ENCODE data around the gene PPM1M. TPM values are rescaled to one million over a fixed set of nuclear protein-coding genes. Genes with fewer than 3 reads are reported as not detected.

The PPM1M gene
- total RNA-seq, 4 donors from 2014 or later = 2.0 to 8.4 (median 6.2) TPM

DNA sequence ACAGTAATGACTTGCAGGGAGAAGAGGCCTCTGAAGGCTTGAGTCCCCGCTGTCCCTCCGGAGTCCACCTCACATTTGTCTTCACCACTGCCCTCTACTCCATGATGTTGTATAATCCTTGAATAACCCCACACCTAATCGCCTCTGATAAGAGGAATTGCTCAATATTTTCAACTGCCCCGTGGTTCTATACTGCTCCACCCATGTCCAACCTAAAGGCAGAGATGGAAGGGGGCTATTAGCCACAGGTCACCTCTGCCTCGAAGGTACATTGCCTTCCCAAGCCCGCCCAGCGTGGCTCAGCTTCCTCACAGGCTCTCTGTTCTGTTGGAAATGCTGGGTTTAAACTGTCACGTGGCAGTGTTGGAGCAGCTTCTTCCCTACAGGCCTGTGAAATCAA, 32.6 kb upstream of the PPM1M start:
- in situ Hi-C loops (cut with MboI; ENCODE audit: low pct_ligation_motif_present in 1 of 4, low pct_unique_long_range_greater_than_20kb in 1 of 4, low sequenced_read_pairs in 3 of 4) = no loop called here
- no peak overlapping the region for H3K4me3 ChIP-seq
- no peak for DNase-seq
- H3K27me3 ChIP-seq = no peaks in the 10 kb centered on the region
- intact Hi-C loops (cut with DNase I; ENCODE audit: low total_unique reads) = no loop called here
- no peaks in the 10 kb centered on the region for H3K9me3 ChIP-seq
- no peak for TF ChIP-seq EP300 (IDR thresholded peaks at IDR 0.05; ENCODE audit: low read depth)
- TF ChIP-seq, protein P1, sequence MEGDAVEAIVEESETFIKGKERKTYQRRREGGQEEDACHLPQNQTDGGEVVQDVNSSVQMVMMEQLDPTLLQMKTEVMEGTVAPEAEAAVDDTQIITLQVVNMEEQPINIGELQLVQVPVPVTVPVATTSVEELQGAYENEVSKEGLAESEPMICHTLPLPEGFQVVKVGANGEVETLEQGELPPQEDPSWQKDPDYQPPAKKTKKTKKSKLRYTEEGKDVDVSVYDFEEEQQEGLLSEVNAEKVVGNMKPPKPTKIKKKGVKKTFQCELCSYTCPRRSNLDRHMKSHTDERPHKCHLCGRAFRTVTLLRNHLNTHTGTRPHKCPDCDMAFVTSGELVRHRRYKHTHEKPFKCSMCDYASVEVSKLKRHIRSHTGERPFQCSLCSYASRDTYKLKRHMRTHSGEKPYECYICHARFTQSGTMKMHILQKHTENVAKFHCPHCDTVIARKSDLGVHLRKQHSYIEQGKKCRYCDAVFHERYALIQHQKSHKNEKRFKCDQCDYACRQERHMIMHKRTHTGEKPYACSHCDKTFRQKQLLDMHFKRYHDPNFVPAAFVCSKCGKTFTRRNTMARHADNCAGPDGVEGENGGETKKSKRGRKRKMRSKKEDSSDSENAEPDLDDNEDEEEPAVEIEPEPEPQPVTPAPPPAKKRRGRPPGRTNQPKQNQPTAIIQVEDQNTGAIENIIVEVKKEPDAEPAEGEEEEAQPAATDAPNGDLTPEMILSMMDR (IDR thresholded peaks at IDR 0.05) = no peak
- TF ChIP-seq POLR2AphosphoS5 (IDR thresholded peaks at IDR 0.05) = no peak
- no peak for TF ChIP-seq POLR2A (IDR thresholded peaks at IDR 0.05)
- H3K27ac ChIP-seq = no peak overlapping the region
- peaks cover 0 to 68% (median 34%) of the 10 kb centered on the region in 4 donors for H3K36me3 ChIP-seq
- H3K4me1 ChIP-seq = peaks cover 19 to 32% (median 26%) of the 10 kb centered on the region in 4 donors
- WGBS, 2 donors (ENCODE audit: low coverage in 1 of 2) = 63 to 71% methylated on average over 6 to 8 of the region's 8 CpGs

DNA sequence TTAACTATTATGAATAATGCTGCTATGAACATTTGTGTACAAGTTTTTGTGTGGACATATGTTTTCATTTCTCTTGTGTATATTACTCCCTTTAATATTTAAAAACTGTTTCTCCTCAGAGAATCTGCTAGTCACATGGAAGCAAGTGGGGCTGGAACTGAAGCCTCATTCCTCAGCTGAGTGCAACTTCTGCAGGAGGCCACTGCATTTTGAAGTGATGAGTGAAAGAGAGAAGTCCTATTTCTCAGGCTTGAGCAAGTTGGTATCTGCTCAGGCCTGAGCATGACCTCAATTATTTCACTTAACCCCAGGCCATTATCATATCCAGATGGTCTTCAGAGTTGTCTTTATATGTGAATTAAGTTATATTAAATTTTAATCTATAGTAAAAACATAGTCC, 31.7 kb upstream of the PPM1M start:
- intact Hi-C loops (cut with DNase I; ENCODE audit: low total_unique reads) = no loop called here
- TF ChIP-seq, protein P1 (IDR thresholded peaks at IDR 0.05) = no peak
- TF ChIP-seq POLR2AphosphoS5 (IDR thresholded peaks at IDR 0.05) (no peak), EP300 (IDR thresholded peaks at IDR 0.05; ENCODE audit: low read depth) (no peak), POLR2A (IDR thresholded peaks at IDR 0.05) (no peak)
- Histone ChIP-seq H3K9me3 (no peaks in the 10 kb centered on the region), H3K27me3 (no peaks in the 10 kb centered on the region), H3K36me3 (peaks cover 0 to 59% (median 29%) of the 10 kb centered on the region in 4 donors), H3K4me1 (peaks cover 26 to 40% (median 31%) of the 10 kb centered on the region in 4 donors), H3K27ac (no peak overlapping the region), H3K4me3 (no peak overlapping the region)
- in situ Hi-C loops (cut with MboI; ENCODE audit: low pct_ligation_motif_present in 1 of 4, low pct_unique_long_range_greater_than_20kb in 1 of 4, low sequenced_read_pairs in 3 of 4) = no loop called here
- no peak for DNase-seq

DNA sequence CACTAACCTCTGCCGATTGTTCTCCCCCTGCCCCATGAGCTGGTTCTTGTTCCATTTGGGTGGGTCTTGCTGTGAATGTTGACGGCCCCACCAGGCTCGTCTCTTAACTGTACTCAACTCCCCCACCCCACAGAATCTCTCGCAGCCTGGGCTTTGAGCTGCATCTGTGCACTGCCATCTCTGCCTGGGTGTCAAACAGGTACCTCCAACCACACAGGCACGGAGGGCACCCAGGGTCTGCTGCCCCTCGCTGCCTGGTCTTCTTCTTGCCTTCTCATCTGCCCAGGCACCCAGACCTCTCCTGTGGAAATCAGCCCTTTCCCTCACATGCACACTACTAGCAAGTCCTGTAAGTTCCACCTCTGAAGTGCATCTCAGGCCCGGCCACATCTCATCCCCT, 30.2 kb upstream of the PPM1M start:
- H3K27ac ChIP-seq = peak overlapping the region in 1 of 4 donors; percentile 87
- peaks cover 0 to 46% (median 22%) of the 10 kb centered on the region in 4 donors for H3K36me3 ChIP-seq

DNA sequence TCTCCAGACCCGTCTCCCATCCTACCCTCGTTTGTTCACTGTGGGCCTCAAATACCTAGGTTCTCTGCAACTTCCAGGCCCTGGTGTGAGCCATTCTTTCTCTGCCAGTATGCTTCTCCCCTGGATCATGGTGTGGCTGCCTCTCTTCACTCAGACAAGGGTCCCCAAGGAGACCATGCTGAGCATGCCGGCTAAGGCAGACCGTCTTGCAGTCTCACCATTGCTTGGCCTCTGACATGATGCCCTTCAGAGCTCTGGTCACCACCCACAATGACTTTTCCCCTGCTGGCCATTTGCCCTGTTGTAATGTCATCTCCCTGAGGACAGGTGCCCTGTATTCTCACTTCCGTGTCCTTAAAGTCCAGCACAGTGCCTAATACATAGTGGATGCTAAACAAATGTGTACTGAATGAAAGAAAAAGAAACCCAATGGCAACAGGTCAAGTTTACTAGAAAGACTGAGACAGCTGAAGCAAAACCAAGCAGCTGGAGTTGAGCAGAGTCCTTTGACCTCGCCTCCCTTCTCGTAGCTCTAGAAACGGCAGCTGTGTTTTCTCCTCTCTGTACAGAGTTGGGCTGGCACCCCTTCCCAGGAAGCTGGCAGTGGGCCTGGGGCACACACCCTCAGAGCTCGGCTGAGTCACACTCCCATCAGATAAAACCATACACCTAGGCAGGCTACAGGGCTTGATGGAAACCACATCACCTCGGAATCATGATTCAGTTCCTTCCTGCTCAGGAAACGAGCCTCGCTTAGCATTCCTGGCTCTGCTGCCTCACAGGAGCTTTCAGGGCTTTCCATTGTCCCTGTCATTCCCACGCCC, 28.8 kb upstream of the PPM1M start:
- Histone ChIP-seq H3K4me3 (no peak overlapping the region), H3K9me3 (no peaks in the 10 kb centered on the region), H3K27me3 (no peaks in the 10 kb centered on the region), H3K4me1 (peaks cover 23 to 41% (median 30%) of the 10 kb centered on the region in 4 donors), H3K27ac (peak overlapping the region; percentile 81 to 88 (median 87)), H3K36me3 (peaks cover 0 to 34% (median 16%) of the 10 kb centered on the region in 4 donors)
- in situ Hi-C loops (cut with MboI; ENCODE audit: low pct_ligation_motif_present in 1 of 4, low pct_unique_long_range_greater_than_20kb in 1 of 4, low sequenced_read_pairs in 3 of 4) = loop anchor here in 1 of 4 donors (5.0 kb wide), 1 partner anchor 126 kb away; no protein-coding TSS in a partner anchor
- intact Hi-C loops (cut with DNase I; ENCODE audit: low total_unique reads) = no loop called here
- TF ChIP-seq EP300 (IDR thresholded peaks at IDR 0.05; ENCODE audit: low read depth) (no peak), POLR2A (IDR thresholded peaks at IDR 0.05) (peak; percentile 70), POLR2AphosphoS5 (IDR thresholded peaks at IDR 0.05) (peak; percentile 38 to 82 (median 72))
- TF ChIP-seq, protein P1 (IDR thresholded peaks at IDR 0.05) = peak in 2 of 5 experiments; percentile 34 to 56
- WGBS, 2 donors (ENCODE audit: low coverage in 1 of 2) = 17 to 25% methylated on average over 1 to 13 of the region's 13 CpGs
- DNase-seq = peak; percentile 89

More for the DNA sequence above, 30.2 kb upstream of the PPM1M start:
- intact Hi-C loops (cut with DNase I; ENCODE audit: low total_unique reads) (no loop called here), in situ Hi-C loops (cut with MboI; ENCODE audit: low pct_ligation_motif_present in 1 of 4, low pct_unique_long_range_greater_than_20kb in 1 of 4, low sequenced_read_pairs in 3 of 4) (loop anchor here in 1 of 4 donors (5.0 kb wide), 1 partner anchor 127 kb away; no protein-coding TSS in a partner anchor)
- H3K4me1 ChIP-seq = peaks cover 26 to 41% (median 30%) of the 10 kb centered on the region in 4 donors
- no peak for DNase-seq
- no peak overlapping the region for H3K4me3 ChIP-seq
- no peaks in the 10 kb centered on the region for H3K9me3 ChIP-seq
- WGBS, 2 donors (ENCODE audit: low coverage in 1 of 2) = 92 to 96% methylated on average over 6 to 7 of the region's 7 CpGs
- H3K27me3 ChIP-seq = no peaks in the 10 kb centered on the region
- TF ChIP-seq, protein P1 (IDR thresholded peaks at IDR 0.05) = no peak
- TF ChIP-seq EP300 (IDR thresholded peaks at IDR 0.05; ENCODE audit: low read depth) (no peak), POLR2AphosphoS5 (IDR thresholded peaks at IDR 0.05) (no peak), POLR2A (IDR thresholded peaks at IDR 0.05) (no peak)

All from transverse colon (tissue), 4 donors.